ENCODE measurements around the gene ARPC2.

The ARPC2 gene

GRCh38 chr2:218256612-218257350, 39.8 kb downstream of the ARPC2 start:
- no peak for DNase-seq

GRCh38 chr2:218257390-218257981, 40.5 kb downstream of the ARPC2 start:
- DNase-seq: no peak

GRCh38 chr2:218259099-218259961, 42.3 kb downstream of the ARPC2 start:
- no peak for DNase-seq

GRCh38 chr2:218260166-218260565, 43.2 kb downstream of the ARPC2 start:
- DNase-seq: no peak

GRCh38 chr2:218260742-218261422, 43.9 kb downstream of the ARPC2 start, which contains the start of gene GPBAR1:
GPBAR1 (plus strand) TSS chr2:218261015; CDS start chr2:218262725, 1,710 bp downstream.
- DNase-seq: peak; percentile 39

- DNase-seq: no peak
These were observed 44.6 kb downstream of the ARPC2 start for GRCh38 chr2:218261423-218262236.

GRCh38 chr2:218262237-218262600, 45.2 kb downstream of the ARPC2 start:
- DNase-seq: peak; percentile 25

- DNase-seq: peak; percentile 33
These were observed 45.9 kb downstream of the ARPC2 start for GRCh38 chr2:218262631-218263586.

- no peak for DNase-seq
These were observed 47.0 kb downstream of the ARPC2 start for GRCh38 chr2:218263817-218264641.

- peak; percentile 28 for DNase-seq
These were observed 48.0 kb downstream of the ARPC2 start for GRCh38 chr2:218264773-218265561.

- peak; percentile 17 for DNase-seq
These were observed 48.6 kb downstream of the ARPC2 start for GRCh38 chr2:218265626-218266025.

GRCh38 chr2:218266316-218266979, 49.5 kb downstream of the ARPC2 start:
- DNase-seq: peak; percentile 21

GRCh38 chr2:218267259-218267658, 50.3 kb downstream of the ARPC2 start:
- DNase-seq: peak; percentile 24

- DNase-seq: peak; percentile 100
These were observed 53.1 kb downstream of the ARPC2 start, which contains the start of the genes AAMP and PNKD for GRCh38 chr2:218269900-218270720. AAMP (minus strand) TSS chr2:218270137; CDS start chr2:218270086, 51 bp downstream. PNKD (plus strand) TSS chr2:218270519; CDS start chr2:218270536, 17 bp downstream.

- DNase-seq: no peak
These were observed 53.9 kb downstream of the ARPC2 start for GRCh38 chr2:218270721-218271486.

GRCh38 chr2:218271487-218271797, 54.5 kb downstream of the ARPC2 start:
- DNase-seq: no peak
